Mesodermal cell (in vitro differentiated cells): ENCODE data around the gene EIF3M.

ENCODE experiments used
- H3K27ac ChIP-seq: 2 replicates; pipeline ENCODE4 v1.7.0; 2013; ENCODE audit warnings: mild to moderate bottlenecking, low read depth, low read length, moderate library complexity; ENCODE audit not compliant: severe bottlenecking
- H3K36me3 ChIP-seq: 2 replicates; pipeline ENCODE4 v1.7.1; 2013; ENCODE audit warnings: mild to moderate bottlenecking, low read length, moderate library complexity; ENCODE audit not compliant: control insufficient read depth, insufficient read depth
- H3K4me1 ChIP-seq: one replicate; pipeline ENCODE4 v1.7.1; 2013; ENCODE audit warnings: mild to moderate bottlenecking, low read length; ENCODE audit not compliant: insufficient read depth, control insufficient read depth, poor library complexity, severe bottlenecking
- H3K4me3 ChIP-seq: 2 replicates; pipeline ENCODE4 v1.7.0; 2013; ENCODE audit warnings: low read length, control low read depth, mild to moderate bottlenecking; ENCODE audit not compliant: insufficient read depth, poor library complexity, severe bottlenecking; ENCODE audit errors: extremely low read depth
- H3K9me3 ChIP-seq: 2 replicates; pipeline ENCODE4 v1.7.1; 2013; ENCODE audit warnings: mild to moderate bottlenecking, low read length, moderate library complexity; ENCODE audit not compliant: control insufficient read depth
- WGBS, 2 experiments: methylation state at CpG; one replicate each; pipeline ENCODE4 v1.1.5; 2013; ENCODE audit warnings: missing lambda C conversion rate in 2 of 2; ENCODE audit not compliant: insufficient coverage in 2 of 2; 5-methylcytosine and 5-hydroxymethylcytosine counted together

Gene EIF3M

DNA sequence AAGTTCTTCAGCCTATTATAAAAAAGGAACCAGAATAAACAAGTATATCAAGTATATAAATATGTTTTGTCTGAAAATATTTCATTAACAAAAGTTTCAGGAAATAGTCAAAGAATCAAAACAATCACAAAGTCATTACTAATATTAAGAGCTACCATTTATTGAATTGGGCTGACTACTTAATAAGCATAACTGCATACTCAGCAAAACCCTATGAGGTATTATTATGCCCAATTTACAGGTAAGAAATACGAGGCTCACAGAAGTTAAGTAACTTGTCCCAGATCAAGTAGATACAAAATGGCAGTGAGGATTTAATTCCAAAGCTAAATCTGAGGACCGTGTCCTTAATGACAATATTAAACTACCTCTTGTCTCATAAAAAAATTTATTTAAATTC, 52.2 kb downstream of the EIF3M start:
- Histone ChIP-seq H3K27ac (no peak overlapping the region), H3K4me3 (no peak overlapping the region), H3K9me3 (no peaks in the 10 kb centered on the region), H3K4me1 (no peaks in the 10 kb centered on the region), H3K36me3 (no peaks in the 10 kb centered on the region)
- WGBS, 2 experiments = 80% methylated on average over 1 of the region's 2 CpGs; no CpG with 5 or more reads in 1 of the 2 experiments

DNA sequence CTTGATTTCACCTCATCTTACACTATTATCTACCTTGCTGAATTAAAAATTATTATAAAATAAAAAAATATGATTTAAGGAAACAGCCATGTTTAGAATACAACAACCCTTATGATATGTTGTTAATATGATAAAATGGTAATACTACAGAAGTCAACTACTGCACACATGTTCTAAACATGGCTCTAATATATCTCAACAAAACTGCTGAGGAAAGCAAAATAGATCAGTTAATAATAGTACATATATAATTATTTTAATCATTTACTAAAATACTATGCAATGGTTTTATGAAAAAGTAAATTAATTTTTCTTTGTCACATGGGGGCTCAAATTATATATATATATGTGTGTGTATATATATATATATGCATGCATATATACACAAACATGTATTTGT, 57.7 kb downstream of the EIF3M start:
- H3K36me3 ChIP-seq = no peaks in the 10 kb centered on the region
- no peaks in the 10 kb centered on the region for H3K9me3 ChIP-seq
- no peak overlapping the region for H3K27ac ChIP-seq
- no peaks in the 10 kb centered on the region for H3K4me1 ChIP-seq
- H3K4me3 ChIP-seq = no peak overlapping the region

DNA sequence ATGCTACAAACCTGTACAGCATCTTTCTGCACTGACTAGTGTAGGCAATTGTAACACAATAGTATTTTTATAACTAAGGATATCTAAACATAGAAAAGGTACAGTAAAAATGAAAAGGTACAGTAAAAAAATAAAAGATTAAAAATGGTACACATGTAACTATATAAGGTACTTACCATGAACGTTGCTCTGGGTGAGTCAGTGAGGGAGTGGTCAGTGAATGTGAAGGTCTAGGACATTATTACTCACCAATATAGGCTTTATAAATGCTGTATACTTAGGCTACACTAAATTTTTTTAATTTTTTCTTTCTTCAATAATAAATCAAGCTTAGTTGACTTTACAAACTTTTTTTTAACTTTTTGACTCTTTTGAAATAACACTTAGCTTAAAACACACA, 59.9 kb downstream of the EIF3M start:
- Histone ChIP-seq H3K4me1 (no peaks in the 10 kb centered on the region), H3K9me3 (no peaks in the 10 kb centered on the region), H3K4me3 (no peak overlapping the region), H3K36me3 (no peaks in the 10 kb centered on the region), H3K27ac (no peak overlapping the region)
- no CpG with 5 or more reads among the region's 1 CpG for WGBS, 2 experiments
